GM20431 (cell line): Measurements from ENCODE around the gene CYTH1.

Experiments used
- in situ Hi-C: fragments of 300-500 bp; cut with MseI, MboI; formaldehyde crosslinking; loops from one replicate; pipeline ENCODE4 v1.15.0; 2020; ENCODE audit warnings: low sequenced_read_pairs; ENCODE audit not compliant: unreplicated experiment

CYTH1 gene

GRCh38 chr17:78704594-78704993 is 77.5 kb downstream of the CYTH1 start:
- in situ Hi-C loops: no loop called here

- in situ Hi-C loops: no loop called here
These were observed 84.3 kb downstream of the CYTH1 start for GRCh38 chr17:78697554-78698343.

GRCh38 chr17:78697122-78697521 is 85.0 kb downstream of the CYTH1 start:
- in situ Hi-C loops: no loop called here

GRCh38 chr17:78696016-78696982 is 85.8 kb downstream of the CYTH1 start:
- in situ Hi-C loops: no loop called here

- in situ Hi-C loops: no loop called here
These were observed 87.1 kb downstream of the CYTH1 start for GRCh38 chr17:78694805-78695531.

- in situ Hi-C loops: no loop called here
These were observed 88.6 kb downstream of the CYTH1 start for GRCh38 chr17:78693346-78694083.

- in situ Hi-C loops: no loop called here
These were observed 89.5 kb downstream of the CYTH1 start for GRCh38 chr17:78692460-78693010.

- in situ Hi-C loops: no loop called here
These were observed 93.0 kb downstream of the CYTH1 start for GRCh38 chr17:78689029-78689428.

GRCh38 chr17:78687944-78688343 is 94.1 kb downstream of the CYTH1 start:
- in situ Hi-C loops: no loop called here

- in situ Hi-C loops: no loop called here
These were observed 94.9 kb downstream of the CYTH1 start for GRCh38 chr17:78687125-78687524.

GRCh38 chr17:78684026-78684425 is 98.0 kb downstream of the CYTH1 start:
- in situ Hi-C loops: no loop called here

GRCh38 chr17:78683408-78683961 is 98.6 kb downstream of the CYTH1 start:
- in situ Hi-C loops: no loop called here

GRCh38 chr17:78682363-78682762 is 99.7 kb downstream of the CYTH1 start:
- in situ Hi-C loops: no loop called here

GRCh38 chr17:78680436-78680835 is 101.6 kb downstream of the CYTH1 start:
- in situ Hi-C loops: no loop called here

- in situ Hi-C loops: no loop called here
These were observed 102.3 kb downstream of the CYTH1 start for GRCh38 chr17:78679495-78680395.

GRCh38 chr17:78678711-78679110 is 103.4 kb downstream of the CYTH1 start:
- in situ Hi-C loops: no loop called here

- in situ Hi-C loops: no loop called here
These were observed 103.9 kb downstream of the CYTH1 start for GRCh38 chr17:78678222-78678557.
